Stimulated activated CD4-positive, alpha-beta T cell treated with anti-CD3 and anti-CD28 coated beads, Interleukin-1b, Interleukin-23, amount 100 ng/mL, for 48 hours (primary cell): ENCODE measurements around the gene SUGCT.

Experiments used
- DNase-seq: peaks from one replicate; pipeline ENCODE4 v3.0.0-alpha.2; 2020

SUGCT gene

DNA sequence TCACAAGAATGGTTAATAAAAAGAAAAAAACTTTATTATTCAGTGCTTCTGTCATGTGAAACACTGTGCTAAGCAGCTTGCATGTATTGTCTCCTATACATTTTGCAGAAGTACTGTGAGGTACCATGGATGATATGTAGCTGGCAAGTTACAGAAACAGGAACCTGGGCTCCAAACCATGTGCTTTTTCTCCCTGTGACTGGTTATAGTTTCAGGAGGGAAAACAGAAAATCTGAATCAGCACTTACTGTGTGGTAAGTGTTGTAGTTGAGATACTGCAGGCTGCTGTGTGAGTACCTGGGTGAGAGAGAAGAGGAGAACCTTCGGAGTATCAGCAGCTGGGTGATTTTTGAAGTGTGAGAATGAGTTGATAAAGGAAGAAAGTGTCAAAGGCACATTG, 285.0 kb downstream of the SUGCT start:
- DNase-seq: no peak

DNA sequence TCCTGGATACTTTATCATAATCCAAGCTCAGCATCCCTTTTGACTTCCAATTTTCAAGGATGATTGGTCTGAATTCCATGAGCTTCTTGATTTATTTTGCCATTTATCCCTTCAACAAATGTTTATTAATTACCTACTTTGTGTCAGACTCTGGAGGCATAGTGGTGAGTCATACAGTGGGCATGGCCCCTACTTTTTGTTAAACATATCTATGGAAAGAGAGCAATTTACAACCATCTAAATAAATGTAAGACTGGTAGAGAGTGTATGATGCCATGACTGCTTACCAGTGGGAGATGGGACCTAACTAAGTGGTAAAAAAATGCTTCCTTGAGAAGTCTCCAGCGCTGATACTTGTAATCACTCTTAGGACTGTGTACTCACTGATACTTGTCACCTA, 286.6 kb downstream of the SUGCT start:
- no peak for DNase-seq

DNA sequence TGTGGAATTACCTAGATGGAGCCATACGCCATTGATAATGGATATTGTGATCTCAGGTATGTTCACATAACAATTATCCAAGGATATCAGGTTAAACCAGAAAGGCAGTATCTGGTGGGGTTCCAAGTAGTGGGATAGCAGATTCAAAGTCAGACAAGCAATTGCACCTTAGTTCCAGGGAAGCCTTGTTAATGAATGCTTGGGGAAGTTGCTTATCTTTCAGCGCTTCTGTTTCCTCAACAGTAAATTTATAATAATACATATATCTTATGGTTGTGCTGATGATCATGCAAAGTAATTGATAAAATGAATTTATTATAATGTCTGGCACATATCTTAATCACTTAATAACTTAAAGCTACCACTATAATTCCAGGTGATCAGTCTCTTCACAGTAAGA, 290.9 kb downstream of the SUGCT start:
- no peak for DNase-seq

DNA sequence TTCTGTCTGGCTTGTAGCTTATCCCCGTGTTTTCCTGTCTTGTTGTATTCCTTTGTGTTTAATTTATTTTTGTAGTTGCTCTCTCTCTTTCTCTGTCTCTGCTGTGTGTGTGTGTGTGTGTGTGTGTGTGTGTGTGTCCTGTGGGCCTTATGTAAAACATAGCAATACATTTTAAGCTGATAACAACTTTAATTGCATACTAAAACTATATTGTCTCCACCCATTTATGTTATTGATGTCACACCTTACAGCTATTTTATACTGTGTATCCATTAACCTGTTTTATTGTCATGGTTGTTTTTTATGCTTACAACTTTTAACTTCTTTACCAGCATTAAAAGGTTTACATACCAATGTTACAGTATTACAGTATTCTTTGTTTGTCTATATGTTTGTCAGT, 293.6 kb downstream of the SUGCT start:
- no peak for DNase-seq

DNA sequence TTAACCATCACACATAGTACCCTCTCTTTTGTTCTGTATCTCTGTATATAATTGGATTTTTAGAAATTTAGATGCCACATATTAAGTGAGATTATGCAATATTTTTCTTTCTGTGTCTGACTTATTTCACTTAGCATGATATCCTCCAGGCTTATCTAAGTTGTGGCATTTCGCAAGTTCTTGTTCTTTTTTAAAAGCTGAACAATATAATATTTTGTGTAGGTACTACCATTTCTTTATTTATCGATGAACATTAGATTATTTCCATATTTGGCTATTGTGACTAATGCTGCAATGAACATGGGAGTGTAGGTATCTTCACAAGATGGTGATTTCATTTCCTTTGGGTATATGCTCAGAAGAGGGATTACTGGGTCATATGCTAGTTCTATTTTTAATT, 295.0 kb downstream of the SUGCT start:
- no peak for DNase-seq

DNA sequence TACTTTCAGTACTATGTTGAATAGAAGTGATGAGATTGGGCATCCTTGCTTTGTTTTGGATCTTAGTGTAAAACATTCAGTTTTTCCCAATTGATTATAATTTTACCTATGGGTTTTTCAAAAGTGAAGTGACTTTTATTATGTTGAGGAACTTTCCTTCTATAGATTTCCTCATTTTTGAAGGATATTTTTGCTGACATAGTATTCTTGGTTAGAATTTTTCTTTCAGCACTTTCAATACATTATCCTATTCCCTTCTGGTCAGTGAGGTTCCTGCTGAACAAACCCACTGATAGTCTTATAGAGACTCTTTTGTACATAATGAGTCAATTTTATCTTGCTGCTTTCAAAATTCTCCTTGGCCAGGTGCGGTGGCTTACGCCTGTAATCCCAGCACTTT, 297.2 kb downstream of the SUGCT start:
- DNase-seq: no peak

DNA sequence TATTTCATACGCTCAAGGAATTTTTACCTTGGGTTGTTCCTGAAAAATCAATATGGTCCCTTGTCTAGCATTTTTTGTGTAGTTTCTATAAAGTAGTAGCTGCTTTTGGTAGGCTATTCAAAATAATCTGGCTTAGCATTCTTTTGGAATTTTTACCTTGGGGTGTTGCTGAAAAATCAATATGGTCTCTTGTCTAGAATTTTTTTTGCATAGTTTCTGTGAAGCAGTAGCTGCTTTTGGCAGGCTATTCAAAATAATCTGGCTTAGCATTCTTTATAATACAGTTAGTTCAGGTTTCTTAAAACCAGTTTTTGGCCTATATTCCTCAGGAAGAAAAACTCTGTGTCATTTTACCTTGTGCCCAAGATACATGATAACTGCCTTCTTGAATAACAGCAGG, 301.9 kb downstream of the SUGCT start:
- no peak for DNase-seq

DNA sequence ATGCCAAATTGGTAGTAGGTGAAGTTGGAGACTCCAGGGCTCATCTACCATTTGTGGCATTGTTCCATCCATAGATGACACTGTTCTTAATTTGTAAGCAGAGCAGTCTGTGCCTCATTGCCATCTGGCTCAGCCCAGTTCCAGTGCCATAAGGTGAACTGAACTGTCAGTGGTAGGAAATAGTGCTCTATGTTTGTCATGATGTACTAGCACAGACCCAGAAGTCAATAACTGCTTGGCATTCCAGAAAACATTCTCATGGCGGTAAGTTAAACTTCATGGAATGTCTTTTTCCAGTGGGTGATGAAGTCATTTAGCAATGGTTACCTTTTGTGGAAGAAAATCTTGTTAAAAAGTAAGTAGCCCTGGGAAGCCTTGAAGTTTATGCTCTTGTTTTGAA, 302.7 kb downstream of the SUGCT start:
- no peak for DNase-seq

DNA sequence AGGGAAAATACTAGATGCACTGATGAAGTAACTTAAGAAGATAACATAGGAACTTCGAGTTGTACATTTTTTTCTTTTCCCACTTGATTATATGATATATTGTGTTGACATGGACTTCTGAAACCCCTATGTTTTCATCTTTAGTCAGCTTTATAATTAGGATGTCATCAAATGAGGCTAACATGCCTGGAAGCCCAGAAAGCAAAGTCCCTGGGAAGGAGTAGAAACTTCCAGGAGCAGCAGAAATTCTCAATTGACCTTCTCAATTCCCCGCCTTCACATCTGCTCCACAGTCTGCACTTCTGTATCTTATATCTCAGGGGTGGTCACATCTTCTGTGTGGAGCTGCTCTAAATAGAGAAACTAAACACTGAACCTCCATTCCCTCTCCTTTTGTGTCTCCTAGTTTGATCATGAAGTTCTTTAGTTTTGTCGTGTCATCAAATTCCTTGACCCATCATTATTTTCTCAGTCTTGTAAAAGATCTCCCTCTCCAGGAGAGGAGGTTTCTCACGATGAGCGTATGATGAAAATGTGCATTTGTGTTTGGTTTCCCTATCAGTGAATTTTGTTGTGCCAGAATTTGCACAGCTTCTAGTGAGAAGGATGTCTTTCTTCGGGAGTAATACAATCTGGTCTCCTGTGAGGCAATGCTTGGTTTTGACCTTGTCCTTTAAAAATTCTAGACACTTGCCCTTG, 303.3 kb downstream of the SUGCT start:
- DNase-seq: no peak

DNA sequence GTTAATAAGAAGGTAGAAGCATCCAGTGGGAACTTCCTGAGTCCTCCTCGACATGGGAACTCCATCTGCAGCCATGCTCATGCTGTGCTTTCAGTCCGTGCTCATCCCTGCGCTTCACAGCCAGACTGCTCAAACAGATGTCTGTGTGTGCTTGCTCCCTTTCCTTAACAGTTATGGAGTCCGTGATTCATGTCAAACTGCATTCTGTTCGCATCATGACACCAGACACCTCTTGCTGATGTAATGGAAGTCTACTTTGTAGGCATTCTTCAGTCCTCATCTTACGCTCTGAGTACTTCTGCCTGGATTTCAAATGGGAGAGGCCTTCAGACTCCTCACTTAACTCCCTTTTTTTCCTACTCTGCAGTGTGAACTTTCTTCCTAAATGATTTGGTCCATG, 304.9 kb downstream of the SUGCT start:
- no peak for DNase-seq

DNA sequence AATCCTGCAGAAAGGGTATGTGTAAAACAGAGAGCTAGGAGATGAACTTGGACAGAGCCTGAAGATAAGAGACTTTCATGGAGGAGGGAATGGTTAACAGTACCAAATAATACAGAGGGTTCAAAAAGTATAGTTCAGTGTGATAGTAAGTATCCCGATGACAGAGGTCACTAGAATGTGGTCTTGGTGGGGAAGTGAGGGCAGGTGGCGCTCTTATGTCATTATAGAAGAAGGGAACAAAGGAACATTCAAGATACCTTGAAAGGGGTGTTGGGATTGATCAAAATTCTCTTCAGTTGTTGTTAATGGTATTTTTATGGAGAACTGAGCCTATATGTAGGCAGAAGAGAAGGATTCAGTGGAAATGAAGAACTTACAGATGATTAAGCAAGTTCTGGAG, 312.5 kb downstream of the SUGCT start:
- no peak for DNase-seq

DNA sequence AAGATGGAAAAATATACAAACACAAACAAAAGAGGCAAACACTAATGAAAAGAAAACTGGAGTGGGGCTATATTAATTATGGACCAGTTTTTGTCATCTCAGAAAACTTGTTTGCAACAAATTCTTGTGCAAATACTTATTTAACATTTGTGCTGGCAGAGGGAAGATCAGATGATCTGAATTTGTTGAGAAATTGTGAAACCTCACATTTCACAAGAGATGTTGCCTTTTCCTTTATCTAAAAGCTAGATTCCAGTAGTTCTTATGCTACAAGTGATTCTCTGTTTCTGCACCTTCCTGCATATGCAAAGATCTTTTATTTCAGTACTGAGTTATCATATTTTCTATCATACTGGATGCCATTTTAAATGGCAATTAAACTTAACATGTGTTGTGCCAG, 320.7 kb downstream of the SUGCT start:
- no peak for DNase-seq

DNA sequence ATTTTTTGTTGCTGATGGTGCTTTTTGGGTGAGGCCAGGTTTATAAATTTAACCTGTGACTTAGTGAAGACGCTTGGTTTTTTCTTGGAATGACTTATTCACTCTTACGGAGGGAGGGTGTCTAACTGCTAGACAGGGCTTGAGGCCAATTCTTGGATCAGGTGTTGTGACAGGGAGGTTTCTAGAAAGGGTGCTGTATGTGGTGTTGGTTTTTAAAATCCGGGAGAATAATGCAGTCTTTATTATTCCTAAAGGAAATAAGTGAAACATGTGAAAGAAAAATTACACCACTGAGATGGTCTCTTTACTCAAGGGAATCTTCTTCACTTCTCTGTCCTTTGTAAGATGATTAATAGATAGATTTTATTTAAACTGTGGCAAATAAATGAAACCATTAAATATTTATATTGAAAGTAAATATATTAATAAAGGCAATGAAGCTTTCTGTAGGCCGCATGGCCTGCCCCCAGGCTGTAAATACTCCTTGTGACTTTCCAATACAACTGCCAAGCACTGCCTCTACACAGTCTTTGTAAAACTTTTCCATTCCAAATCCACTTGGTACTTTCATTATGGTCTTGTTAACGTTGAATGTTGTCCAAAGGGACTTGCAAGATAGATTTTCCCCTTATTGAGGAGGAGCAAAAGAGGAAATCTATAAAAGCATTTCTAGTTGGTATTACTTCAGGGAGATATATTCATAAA, 323.1 kb downstream of the SUGCT start:
- no peak for DNase-seq

DNA sequence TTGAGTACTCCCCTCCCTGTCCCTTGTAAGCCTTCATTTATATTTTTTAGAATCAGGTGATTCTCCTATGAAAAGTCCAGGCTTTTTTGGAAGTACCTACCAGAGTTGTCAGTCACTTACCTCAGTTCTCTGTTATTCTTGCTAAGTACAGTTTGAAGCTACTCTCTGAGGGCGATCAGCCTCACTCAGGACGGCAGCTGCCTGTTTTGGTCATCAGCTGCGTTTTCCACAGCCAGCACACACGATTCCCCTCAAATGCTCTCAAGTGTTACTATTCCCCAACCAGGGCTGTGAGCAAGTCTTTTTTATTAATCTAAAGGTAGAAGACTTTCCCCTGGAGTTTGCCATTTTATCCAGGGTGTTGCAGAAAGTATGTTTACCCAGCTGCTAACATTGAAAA, 328.6 kb downstream of the SUGCT start:
- no peak for DNase-seq

DNA sequence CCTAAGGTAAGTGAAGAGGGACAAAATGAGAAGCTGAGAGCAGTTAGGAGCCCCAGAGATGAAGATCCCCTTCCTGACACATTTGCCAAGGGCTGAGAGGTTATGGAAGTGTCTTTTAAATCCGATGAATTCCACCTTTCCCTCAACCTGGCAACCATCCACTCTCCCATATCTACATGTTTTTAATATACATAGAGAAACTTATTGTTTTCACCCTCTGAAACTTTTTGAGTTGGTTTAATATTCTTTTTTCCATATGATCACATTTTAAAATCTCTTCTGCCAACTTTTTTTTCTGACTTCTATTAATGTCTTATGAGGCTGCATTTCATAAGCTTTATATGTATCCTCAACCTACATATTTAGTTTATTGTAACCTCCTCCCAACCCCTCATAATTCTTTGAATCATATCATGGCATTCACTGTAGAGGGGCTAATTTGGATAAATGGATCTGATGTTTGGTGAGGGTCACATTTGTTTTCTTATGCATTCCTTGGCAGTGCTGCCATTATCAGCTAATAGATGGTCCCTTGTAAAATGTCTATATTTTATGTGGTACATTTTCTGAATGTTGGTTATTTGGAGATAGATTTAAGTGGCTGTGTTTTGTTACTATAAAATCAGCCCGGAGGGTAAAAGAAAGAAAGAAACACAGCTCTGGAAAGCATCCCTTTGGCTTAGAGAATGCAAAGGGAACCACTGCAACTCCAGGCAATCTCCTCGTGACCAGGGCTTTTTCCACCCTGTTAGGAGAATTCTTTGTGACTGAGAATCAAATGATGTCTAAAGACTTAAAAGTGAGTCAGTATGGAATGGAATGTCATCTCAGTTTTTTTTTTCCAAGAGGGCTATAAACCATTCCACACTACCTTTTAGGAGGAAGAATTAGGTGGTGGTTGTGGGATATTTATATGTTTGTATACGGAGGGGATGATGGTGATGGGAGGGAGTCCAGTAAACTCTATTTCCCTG, 334.4 kb downstream of the SUGCT start:
- DNase-seq: no peak

DNA sequence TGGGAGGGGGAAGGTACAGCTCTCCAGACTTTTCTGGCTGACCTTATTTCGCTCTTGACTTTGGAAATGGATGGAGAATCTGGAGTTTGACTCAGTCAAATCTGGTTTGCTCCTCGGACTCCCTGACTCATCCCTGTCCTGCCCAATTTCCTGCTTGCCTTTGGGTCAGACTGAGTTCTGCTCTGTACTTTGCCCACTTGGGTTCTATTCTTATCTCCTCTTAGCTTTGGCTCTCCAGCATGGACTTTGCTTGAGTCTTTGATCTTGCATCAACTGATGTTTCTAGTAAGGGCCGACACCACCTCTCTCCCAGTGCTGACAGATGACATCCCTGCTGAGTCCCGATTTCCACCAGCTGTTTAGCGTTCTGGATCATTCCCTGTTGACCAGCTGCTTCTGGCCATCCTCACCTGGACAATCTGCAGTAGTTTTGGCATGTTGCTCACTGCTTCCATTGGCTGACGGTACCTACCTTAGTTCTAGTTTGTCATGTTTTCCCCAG, 335.3 kb downstream of the SUGCT start:
- DNase-seq: no peak

DNA sequence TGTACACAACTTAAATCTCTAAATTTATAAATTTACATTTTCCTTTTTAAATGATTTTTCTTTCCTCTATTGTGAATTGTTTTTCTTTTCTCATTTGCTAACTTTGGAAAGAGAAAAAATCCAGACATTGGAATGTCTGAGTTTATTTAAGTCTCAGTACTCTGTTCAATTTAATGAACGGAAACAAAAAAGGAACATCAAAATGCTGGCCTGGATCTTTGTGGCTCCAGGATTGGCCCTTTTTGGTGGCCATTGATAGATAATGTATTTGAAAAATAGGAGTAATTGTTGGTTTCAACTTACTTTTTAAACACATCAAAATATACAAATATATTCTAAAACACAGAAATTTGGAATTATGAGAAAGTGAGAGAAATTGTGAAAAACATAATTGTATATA, 336.0 kb downstream of the SUGCT start:
- no peak for DNase-seq

DNA sequence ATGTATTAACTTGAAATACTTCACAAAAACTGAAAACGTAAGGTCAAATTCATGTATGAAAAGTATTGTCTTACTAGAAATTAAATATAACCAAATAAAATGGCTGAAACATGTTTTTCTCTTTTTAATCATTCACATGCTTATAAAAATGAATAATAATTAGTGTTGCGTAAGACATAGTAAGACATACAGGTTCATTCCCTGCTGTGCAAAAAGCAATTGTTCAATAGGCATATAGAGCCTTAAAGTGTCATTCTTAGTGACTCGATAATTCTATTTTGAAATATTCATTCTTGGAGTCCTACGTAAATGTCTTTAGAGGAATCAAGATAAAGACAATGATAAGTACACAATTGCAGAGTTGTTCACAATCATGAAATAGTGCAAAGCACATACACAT, 337.1 kb downstream of the SUGCT start:
- DNase-seq: no peak

DNA sequence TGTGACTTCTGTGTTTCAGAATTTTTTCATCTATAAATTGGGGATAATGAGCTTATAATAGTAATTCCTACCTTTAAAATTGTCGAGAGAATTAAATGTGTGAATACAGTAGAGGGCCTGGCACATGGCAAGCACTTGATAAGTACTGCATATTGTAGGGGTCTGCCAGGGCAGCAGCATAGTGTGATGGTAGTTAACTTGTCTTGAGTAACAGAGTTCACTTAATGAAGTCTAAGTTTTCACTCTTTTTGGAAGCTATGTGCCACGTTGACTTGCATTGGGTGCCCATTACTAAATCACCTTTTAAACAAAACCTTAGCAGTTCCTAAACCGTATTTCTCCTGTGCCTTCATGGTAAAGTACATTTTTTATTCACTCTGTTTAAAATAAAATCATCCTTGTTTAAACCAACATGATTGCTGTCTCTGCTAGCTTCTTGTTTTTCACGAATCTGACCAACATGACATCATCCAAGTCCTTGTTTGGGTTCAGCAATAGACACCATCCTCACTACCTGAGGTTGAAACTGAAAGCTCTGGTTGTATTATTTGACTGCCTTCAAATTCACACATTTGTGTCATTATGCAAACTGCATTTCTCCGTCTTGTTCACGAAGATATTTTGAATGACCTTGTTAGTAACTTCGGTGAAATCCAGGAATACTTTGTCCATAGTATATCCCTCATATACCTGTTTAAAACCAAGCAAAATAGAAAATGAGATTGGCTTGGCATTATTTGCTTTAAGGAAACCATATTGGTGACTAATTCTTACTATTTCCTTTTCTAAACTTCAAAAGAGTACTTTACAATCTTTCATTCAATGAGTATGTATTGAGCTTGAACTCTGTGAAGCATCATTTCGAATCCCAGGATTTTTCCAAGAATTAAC, 340.2 kb downstream of the SUGCT start:
- DNase-seq: no peak

DNA sequence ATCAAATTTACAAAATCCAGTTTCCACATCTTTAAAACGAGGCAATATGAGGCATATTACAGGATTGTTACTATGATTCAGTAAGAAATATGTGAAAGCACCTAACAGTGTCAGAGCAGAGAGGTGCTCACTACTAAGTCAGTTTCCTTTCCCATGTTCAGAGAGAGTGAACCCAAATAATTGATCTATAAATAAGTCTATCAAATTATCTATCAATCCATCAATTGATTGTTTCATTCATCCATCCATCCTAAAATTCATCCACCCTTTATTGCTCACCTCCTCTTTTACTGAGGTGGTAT, 340.8 kb downstream of the SUGCT start:
- no peak for DNase-seq

DNA sequence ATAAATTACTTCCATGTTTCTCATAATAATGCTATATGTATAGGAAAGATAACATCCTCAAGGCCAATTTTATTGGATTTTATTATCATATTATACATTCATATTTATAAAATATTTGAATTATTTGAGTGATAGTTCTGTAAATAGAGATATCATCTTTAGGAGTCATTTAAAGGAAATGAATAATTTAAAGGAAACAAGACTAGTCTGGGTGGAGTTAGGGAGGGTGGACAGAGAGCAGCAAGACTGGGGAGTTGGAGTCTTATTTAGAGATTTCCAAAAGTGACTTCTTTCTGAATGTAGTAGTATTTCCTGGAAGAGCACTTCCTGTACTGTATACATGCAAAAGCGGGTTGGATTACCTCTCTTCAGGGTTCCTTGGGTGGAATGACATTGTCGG, 342.3 kb downstream of the SUGCT start:
- no peak for DNase-seq

DNA sequence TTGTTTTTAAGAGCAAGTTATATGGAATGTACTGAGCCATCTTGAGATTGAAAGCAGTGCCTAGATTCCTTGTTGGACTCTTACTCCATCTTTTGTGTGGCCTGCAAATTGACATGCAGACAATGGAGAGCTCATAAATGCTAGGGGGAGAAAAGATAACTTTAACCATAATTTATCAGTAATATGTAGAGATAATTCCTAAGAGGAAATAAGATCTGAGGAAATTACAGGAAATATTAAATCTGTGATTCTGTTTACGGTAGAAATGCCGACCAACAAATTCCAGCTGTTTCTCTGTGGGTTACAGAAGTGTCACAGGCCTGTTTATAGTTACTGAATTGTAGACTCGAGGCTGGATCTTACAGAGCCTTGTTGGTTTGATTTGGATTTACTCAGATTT, 348.0 kb downstream of the SUGCT start:
- no peak for DNase-seq

DNA sequence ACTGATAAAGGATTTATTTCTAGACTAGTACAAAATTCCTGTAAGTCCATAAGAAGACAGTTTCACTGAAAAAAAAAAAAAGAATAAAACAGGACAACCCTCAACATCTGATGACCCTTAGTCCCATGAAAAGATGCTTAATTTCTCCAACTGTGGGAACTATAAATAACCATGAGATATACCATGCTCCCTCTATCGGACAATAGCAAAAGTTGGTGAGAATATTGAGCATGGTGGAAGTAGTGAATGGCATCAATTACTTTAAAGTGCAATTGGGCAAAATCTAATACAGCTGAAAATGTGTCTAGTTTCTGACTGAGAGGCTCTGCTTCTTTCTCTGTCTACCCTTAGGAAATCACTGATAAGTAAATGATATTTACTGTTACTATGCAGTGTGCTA, 348.8 kb downstream of the SUGCT start:
- DNase-seq: no peak
